Erythroblast (primary cell): ENCODE measurements around the gene PDCD1.

Experiments used
- GATA1 ChIP-seq: IDR thresholded peaks from 2 replicates; pipeline ENCODE4 v1.6.1; 2011; ENCODE audit warnings: low read depth, mild to moderate bottlenecking, control low read depth, low read length, moderate library complexity
- POLR2A ChIP-seq: IDR thresholded peaks from 2 replicates; pipeline ENCODE4 v1.6.1; 2011; ENCODE audit warnings: mild to moderate bottlenecking, low read length

- no peak for TF ChIP-seq POLR2A
- TF ChIP-seq GATA1, result no peak
Measured at GRCh38 chr2:241885946-241886643, 27.4 kb upstream of the PDCD1 start.
